ENCODE measurements around the gene JAKMIP3.
A peak's percentile ranks its signal among the peaks of the same experiment; 100 is the strongest.

JAKMIP3 gene

GRCh38 chr10:132023092-132023811, 42.5 kb upstream of the JAKMIP3 start (continued):
- TF ChIP-seq ZBTB26 (tag by site-specific recombination; optimal IDR thresholded peaks at IDR 0.05) (peak; percentile 61), MZF1 (tag by site-specific recombination; IDR thresholded peaks at IDR 0.05; ENCODE audit: borderline replicate concordance) (no peak), ZNF600 (tag by site-specific recombination; IDR thresholded peaks at IDR 0.05) (peak; percentile 65), ZNF624 (tag by site-specific recombination; IDR thresholded peaks at IDR 0.05) (no peak), AEBP2 (tag by site-specific recombination; IDR thresholded peaks at IDR 0.05; ENCODE audit: borderline replicate concordance) (no peak), ZNF37A (tag by site-specific recombination; IDR thresholded peaks at IDR 0.05) (no peak), ZNF785 (tag by site-specific recombination; IDR thresholded peaks at IDR 0.05) (no peak), ZNF132 (tag by site-specific recombination; IDR thresholded peaks at IDR 0.05; ENCODE audit: borderline replicate concordance) (no peak), WT1 (tag by site-specific recombination; IDR thresholded peaks at IDR 0.05) (no peak), ZNF777 (tag by site-specific recombination; IDR thresholded peaks at IDR 0.05; ENCODE audit: borderline replicate concordance) (no peak), GLIS2 (tag by site-specific recombination; IDR thresholded peaks at IDR 0.05) (no peak), ZNF513 (tag by site-specific recombination; IDR thresholded peaks at IDR 0.05) (no peak), ZNF18 (tag by site-specific recombination; IDR thresholded peaks at IDR 0.05) (no peak), ZNF654 (tag by site-specific recombination; IDR thresholded peaks at IDR 0.05; ENCODE audit: low read depth) (peak; percentile 95), ZBTB48 (tag by site-specific recombination; IDR thresholded peaks at IDR 0.05) (no peak), CTCF (tag by site-specific recombination; IDR thresholded peaks at IDR 0.05) (peak; percentile 67), ZNF501 (tag by site-specific recombination; IDR thresholded peaks at IDR 0.05) (no peak), ZNF354C (tag by site-specific recombination; IDR thresholded peaks at IDR 0.05; ENCODE audit: borderline replicate concordance, low read depth) (no peak), GFI1B (tag by site-specific recombination; IDR thresholded peaks at IDR 0.05) (no peak), ZNF114 (tag by site-specific recombination; IDR thresholded peaks at IDR 0.05) (no peak), TSHZ1 (tag by site-specific recombination; IDR thresholded peaks at IDR 0.05; ENCODE audit: borderline replicate concordance) (no peak)

Data from HEK293 (cell line).